ENCODE measurements around the gene GLTP.
"Not testable (repeated sequence)": the region's sequence is repeated elsewhere in the genome, so short reads cannot be mapped to it uniquely, and the experiment has no call there.

GLTP gene, protein sequence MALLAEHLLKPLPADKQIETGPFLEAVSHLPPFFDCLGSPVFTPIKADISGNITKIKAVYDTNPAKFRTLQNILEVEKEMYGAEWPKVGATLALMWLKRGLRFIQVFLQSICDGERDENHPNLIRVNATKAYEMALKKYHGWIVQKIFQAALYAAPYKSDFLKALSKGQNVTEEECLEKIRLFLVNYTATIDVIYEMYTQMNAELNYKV

DNA sequence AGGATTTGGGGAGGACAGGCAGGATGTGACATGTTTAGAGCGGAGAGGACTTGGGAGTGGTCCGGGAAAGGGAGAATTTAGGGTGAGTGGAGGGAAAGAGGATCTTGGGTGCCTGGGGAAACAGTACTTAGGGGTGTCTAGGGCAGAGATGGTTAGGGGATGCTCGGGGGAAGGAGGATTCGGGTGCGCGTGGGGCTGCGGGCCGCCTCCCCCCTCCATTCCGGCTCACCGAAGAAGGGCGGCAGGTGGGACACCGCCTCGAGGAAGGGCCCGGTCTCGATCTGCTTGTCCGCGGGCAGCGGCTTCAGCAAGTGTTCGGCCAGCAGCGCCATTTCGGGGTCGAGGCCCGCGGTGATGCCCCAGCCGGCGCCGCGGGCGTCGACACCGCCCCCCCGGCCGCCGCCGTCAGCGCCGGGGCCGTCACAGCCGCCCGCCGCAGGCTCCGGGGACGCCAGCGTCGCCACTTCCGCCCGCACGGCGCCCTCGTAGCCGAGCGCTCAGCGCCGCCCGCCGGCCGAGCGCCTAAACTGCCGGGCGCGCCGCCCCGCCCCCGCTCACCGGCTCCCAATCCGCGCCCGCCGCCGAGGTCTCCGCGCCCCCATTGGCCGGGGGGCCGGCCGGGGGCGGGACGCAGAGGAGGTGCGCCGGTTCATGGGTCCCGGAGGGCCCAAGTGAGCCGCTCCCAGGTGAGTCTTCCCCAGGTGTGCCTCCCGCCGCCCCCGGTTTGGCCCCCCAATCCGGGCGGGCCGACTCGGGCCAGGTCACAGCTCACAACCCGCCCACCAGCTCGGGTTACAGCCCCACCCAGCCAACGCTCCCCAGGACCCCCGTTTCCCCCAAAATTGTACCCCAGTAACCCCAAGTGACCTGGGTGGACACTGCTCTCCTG is at the start of gene GLTP:
TSS of gene GLTP (minus strand) at position 499 of the 889 bp plus-strand sequence. CDS start at position 332, 167 bp downstream.
- peak; percentile 93 for ATAC-seq
- TF ChIP-seq, protein P1, sequence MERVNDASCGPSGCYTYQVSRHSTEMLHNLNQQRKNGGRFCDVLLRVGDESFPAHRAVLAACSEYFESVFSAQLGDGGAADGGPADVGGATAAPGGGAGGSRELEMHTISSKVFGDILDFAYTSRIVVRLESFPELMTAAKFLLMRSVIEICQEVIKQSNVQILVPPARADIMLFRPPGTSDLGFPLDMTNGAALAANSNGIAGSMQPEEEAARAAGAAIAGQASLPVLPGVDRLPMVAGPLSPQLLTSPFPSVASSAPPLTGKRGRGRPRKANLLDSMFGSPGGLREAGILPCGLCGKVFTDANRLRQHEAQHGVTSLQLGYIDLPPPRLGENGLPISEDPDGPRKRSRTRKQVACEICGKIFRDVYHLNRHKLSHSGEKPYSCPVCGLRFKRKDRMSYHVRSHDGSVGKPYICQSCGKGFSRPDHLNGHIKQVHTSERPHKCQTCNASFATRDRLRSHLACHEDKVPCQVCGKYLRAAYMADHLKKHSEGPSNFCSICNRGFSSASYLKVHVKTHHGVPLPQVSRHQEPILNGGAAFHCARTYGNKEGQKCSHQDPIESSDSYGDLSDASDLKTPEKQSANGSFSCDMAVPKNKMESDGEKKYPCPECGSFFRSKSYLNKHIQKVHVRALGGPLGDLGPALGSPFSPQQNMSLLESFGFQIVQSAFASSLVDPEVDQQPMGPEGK (CRISPR knock-in tag; IDR thresholded peaks at IDR 0.05; ENCODE audit: borderline replicate concordance), result no peak
- no peak for TF ChIP-seq RARB (CRISPR knock-in tag; IDR thresholded peaks at IDR 0.05)
- TF ChIP-seq ESRRG (CRISPR knock-in tag; IDR thresholded peaks at IDR 0.05), result no peak
- TF ChIP-seq, protein P2, sequence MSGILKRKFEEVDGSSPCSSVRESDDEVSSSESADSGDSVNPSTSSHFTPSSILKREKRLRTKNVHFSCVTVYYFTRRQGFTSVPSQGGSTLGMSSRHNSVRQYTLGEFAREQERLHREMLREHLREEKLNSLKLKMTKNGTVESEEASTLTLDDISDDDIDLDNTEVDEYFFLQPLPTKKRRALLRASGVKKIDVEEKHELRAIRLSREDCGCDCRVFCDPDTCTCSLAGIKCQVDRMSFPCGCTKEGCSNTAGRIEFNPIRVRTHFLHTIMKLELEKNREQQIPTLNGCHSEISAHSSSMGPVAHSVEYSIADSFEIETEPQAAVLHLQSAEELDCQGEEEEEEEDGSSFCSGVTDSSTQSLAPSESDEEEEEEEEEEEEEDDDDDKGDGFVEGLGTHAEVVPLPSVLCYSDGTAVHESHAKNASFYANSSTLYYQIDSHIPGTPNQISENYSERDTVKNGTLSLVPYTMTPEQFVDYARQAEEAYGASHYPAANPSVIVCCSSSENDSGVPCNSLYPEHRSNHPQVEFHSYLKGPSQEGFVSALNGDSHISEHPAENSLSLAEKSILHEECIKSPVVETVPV (CRISPR knock-in tag; IDR thresholded peaks at IDR 0.05), result no peak
- no peak for TF ChIP-seq ISL1 (CRISPR knock-in tag; IDR thresholded peaks at IDR 0.05)
- TF ChIP-seq ZNF70 (CRISPR knock-in tag; IDR thresholded peaks at IDR 0.05), result no peak
- no peak for TF ChIP-seq ZNF565 (CRISPR knock-in tag; conservative IDR thresholded peaks at IDR 0.05; ENCODE audit: low read depth)
- TF ChIP-seq, protein P3, sequence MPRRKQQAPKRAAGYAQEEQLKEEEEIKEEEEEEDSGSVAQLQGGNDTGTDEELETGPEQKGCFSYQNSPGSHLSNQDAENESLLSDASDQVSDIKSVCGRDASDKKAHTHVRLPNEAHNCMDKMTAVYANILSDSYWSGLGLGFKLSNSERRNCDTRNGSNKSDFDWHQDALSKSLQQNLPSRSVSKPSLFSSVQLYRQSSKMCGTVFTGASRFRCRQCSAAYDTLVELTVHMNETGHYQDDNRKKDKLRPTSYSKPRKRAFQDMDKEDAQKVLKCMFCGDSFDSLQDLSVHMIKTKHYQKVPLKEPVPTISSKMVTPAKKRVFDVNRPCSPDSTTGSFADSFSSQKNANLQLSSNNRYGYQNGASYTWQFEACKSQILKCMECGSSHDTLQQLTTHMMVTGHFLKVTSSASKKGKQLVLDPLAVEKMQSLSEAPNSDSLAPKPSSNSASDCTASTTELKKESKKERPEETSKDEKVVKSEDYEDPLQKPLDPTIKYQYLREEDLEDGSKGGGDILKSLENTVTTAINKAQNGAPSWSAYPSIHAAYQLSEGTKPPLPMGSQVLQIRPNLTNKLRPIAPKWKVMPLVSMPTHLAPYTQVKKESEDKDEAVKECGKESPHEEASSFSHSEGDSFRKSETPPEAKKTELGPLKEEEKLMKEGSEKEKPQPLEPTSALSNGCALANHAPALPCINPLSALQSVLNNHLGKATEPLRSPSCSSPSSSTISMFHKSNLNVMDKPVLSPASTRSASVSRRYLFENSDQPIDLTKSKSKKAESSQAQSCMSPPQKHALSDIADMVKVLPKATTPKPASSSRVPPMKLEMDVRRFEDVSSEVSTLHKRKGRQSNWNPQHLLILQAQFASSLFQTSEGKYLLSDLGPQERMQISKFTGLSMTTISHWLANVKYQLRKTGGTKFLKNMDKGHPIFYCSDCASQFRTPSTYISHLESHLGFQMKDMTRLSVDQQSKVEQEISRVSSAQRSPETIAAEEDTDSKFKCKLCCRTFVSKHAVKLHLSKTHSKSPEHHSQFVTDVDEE (CRISPR knock-in tag; IDR thresholded peaks at IDR 0.05), result no peak
- no peak for TF ChIP-seq TOX (CRISPR knock-in tag; IDR thresholded peaks at IDR 0.05; ENCODE audit: borderline replicate concordance)
- no peak for TF ChIP-seq PPARA (CRISPR knock-in tag; IDR thresholded peaks at IDR 0.05; ENCODE audit: borderline replicate concordance)
- TF ChIP-seq, protein P4, sequence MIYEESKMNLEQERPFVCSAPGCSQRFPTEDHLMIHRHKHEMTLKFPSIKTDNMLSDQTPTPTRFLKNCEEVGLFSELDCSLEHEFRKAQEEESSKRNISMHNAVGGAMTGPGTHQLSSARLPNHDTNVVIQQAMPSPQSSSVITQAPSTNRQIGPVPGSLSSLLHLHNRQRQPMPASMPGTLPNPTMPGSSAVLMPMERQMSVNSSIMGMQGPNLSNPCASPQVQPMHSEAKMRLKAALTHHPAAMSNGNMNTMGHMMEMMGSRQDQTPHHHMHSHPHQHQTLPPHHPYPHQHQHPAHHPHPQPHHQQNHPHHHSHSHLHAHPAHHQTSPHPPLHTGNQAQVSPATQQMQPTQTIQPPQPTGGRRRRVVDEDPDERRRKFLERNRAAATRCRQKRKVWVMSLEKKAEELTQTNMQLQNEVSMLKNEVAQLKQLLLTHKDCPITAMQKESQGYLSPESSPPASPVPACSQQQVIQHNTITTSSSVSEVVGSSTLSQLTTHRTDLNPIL (CRISPR knock-in tag; IDR thresholded peaks at IDR 0.05; ENCODE audit: low read depth), result no peak
- TF ChIP-seq BACH2 (CRISPR knock-in tag; IDR thresholded peaks at IDR 0.05; ENCODE audit: borderline replicate concordance), result no peak
- TF ChIP-seq ZNF8 (CRISPR knock-in tag; IDR thresholded peaks at IDR 0.05), result no peak
- TF ChIP-seq ZC3H10 (CRISPR knock-in tag; IDR thresholded peaks at IDR 0.05), result no peak
- no peak for TF ChIP-seq GLIS3 (CRISPR knock-in tag; IDR thresholded peaks at IDR 0.05)
- TF ChIP-seq ZFP30 (CRISPR knock-in tag; IDR thresholded peaks at IDR 0.05), result no peak
- TF ChIP-seq CSDC2 (CRISPR knock-in tag; IDR thresholded peaks at IDR 0.05), result no peak

DNA sequence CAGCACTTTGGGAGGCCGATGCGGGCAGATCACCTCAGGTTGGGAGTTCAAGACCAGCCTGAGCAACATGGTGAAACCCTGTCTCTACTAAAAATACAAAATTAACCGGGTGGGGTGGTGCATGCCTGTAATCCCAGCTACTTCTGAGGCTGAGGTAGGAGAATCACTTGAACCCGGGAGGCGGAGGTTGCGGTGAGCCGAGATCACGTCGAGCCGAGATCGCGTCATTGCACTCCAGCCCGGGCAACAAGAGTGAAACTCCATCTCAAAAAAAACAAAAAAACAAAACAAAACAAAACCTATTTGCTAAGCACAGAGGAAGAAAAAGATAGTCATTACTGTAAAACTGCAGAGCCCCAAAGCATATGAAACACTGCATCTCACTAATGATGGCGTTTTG is 49.0 kb upstream of the GLTP start:
- not testable (repeated sequence) for ATAC-seq

DNA sequence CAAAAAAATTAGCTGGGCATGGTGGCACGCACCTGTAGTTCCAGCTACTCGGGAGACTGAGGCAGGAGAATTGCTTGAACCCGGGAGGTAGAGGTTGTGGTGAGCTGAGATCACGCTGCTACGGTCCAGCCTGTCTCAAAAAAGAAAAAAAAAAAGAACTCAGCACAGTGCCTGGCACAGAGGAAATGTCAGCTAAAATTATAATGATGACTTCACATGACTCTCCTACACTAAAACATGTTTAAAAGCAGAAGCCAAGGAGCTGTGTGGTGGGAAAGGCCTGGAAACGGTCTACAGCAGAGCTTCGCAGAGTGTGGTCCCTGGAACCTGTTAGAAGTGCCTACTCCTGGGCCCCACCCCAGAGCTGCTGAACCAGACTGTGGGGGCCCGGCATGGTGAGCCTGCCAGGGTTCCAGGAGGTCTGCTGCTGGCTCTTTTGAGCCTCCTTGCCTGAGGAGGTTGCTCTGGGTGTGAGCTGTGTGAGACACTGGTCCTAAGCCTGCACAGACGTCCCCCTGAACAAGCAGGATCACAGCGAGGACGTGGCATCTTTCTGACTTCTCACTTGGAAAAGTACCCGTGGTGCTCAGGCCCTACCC is 47.8 kb upstream of the GLTP start:
- no peak for ATAC-seq
- no peak for TF ChIP-seq TOX (CRISPR knock-in tag; IDR thresholded peaks at IDR 0.05; ENCODE audit: borderline replicate concordance)
- TF ChIP-seq CSDC2 (CRISPR knock-in tag; IDR thresholded peaks at IDR 0.05), result no peak
- no peak for TF ChIP-seq ISL1 (CRISPR knock-in tag; IDR thresholded peaks at IDR 0.05)
- no peak for TF ChIP-seq RARB (CRISPR knock-in tag; IDR thresholded peaks at IDR 0.05)
- TF ChIP-seq, protein P4 (CRISPR knock-in tag; IDR thresholded peaks at IDR 0.05; ENCODE audit: low read depth), result no peak
- no peak for TF ChIP-seq ZFP3 (CRISPR knock-in tag; IDR thresholded peaks at IDR 0.05)
- TF ChIP-seq, protein P1 (CRISPR knock-in tag; IDR thresholded peaks at IDR 0.05; ENCODE audit: borderline replicate concordance), result no peak
- TF ChIP-seq PPARA (CRISPR knock-in tag; IDR thresholded peaks at IDR 0.05; ENCODE audit: borderline replicate concordance), result no peak
- TF ChIP-seq ZNF8 (CRISPR knock-in tag; IDR thresholded peaks at IDR 0.05), result no peak
- TF ChIP-seq ZNF70 (CRISPR knock-in tag; IDR thresholded peaks at IDR 0.05), result no peak
- TF ChIP-seq SNAI2 (CRISPR knock-in tag; IDR thresholded peaks at IDR 0.05), result no peak
- TF ChIP-seq GLIS3 (CRISPR knock-in tag; IDR thresholded peaks at IDR 0.05), result no peak
- TF ChIP-seq ZNF565 (CRISPR knock-in tag; conservative IDR thresholded peaks at IDR 0.05; ENCODE audit: low read depth), result no peak
- TF ChIP-seq, protein P3 (CRISPR knock-in tag; IDR thresholded peaks at IDR 0.05), result no peak
- no peak for TF ChIP-seq ZC3H10 (CRISPR knock-in tag; IDR thresholded peaks at IDR 0.05)
- no peak for TF ChIP-seq TCF4 (CRISPR knock-in tag; IDR thresholded peaks at IDR 0.05; ENCODE audit: borderline replicate concordance)

All from SK-N-SH treated with all-trans-retinoic acid at 6 μM for 48 hours (cell line).